MCF 10A (cell line): ENCODE results near the gene CLRN2. TPM values are rescaled to one million over a fixed set of nuclear protein-coding genes. Genes with fewer than 3 reads are reported as not detected.

Experiments used
- BruUV-seq: library from RNA; stranded (reverse); fragments of 400-500 nt; replicated peaks from 2 replicates; lab custom pipeline; 2021; lab: Mats Ljungman, UMichigan
- CTCF ChIA-PET: fragments of 300-600 bp; sonication (Branson Sonifier 250); formaldehyde crosslinking; extraction: SDS; loops from one replicate; lab custom pipeline; 2021; ENCODE audit warnings: antibody characterized with exemption, inconsistent platforms; lab: Yijun Ruan, JAX
- POLR2A ChIA-PET: fragments of 300-600, 350-650 bp; sonication (Branson Sonifier 250); formaldehyde crosslinking; extraction: SDS; loops from one replicate; lab custom pipeline; 2020; ENCODE audit warnings: antibody characterized with exemption, inconsistent platforms; lab: Yijun Ruan, JAX
- DNase-seq: peaks from one replicate; pipeline ENCODE4 v3.0.0-alpha.2; 2018; ENCODE audit not compliant: unreplicated experiment
- H3K27ac Mint-ChIP-seq: one replicate; pipeline ENCODE4 v1.8.0; 2022; ENCODE audit warnings: mild to moderate bottlenecking, low read depth, mixed read lengths; ENCODE audit not compliant: unreplicated experiment
- H3K27me3 Mint-ChIP-seq: one replicate; pipeline ENCODE4 v1.8.0; 2022; ENCODE audit warnings: mixed read lengths; ENCODE audit not compliant: insufficient read depth, unreplicated experiment
- H3K36me3 Mint-ChIP-seq: one replicate; pipeline ENCODE4 v1.8.0; 2022; ENCODE audit warnings: mild to moderate bottlenecking, moderate library complexity, mixed read lengths; ENCODE audit not compliant: insufficient read depth, unreplicated experiment
- H3K4me1 Mint-ChIP-seq: one replicate; pipeline ENCODE4 v1.8.0; 2022; ENCODE audit warnings: mixed read lengths; ENCODE audit not compliant: insufficient read depth, unreplicated experiment
- H3K4me3 Mint-ChIP-seq: one replicate; pipeline ENCODE4 v1.8.0; 2022; ENCODE audit warnings: mild to moderate bottlenecking, moderate library complexity, mixed read lengths; ENCODE audit not compliant: unreplicated experiment
- H3K9me3 Mint-ChIP-seq: one replicate; pipeline ENCODE4 v1.8.0; 2022; ENCODE audit warnings: mixed read lengths; ENCODE audit not compliant: unreplicated experiment
- CTCF ChIP-seq: fragments of 200-600 bp; IDR thresholded peaks from one replicate; pipeline ENCODE4 v1.8.0; 2022; ENCODE audit warnings: antibody characterized with exemption, mild to moderate bottlenecking; ENCODE audit not compliant: unreplicated experiment
- intact Hi-C: fragments of 100-400 bp; cut with micrococcal nuclease; formaldehyde crosslinking; loops from 2 replicates; pipeline ENCODE4 v1.14.1; 2022
- total RNA-seq: library from RNA; stranded (reverse); gene quantifications from 2 replicates; pipeline ENCODE4 v1.2.3, GENCODE V29; 2022

The CLRN2 gene
- total RNA-seq, 1 experiment from 2014 or later = not detected

GRCh38 chr4:17480210-17480927, 34.6 kb upstream of the CLRN2 start:
- H3K27me3 Mint-ChIP-seq = no peaks in the 10 kb centered on the region
- H3K4me3 Mint-ChIP-seq = no peak overlapping the region
- DNase-seq = no peak
- H3K36me3 Mint-ChIP-seq = peaks cover 9% of the 10 kb centered on the region
- ChIA-PET CTCF (interaction anchor here (0.6 to 1.0 kb wide), 3 partner anchors 8 to 1081 kb away, joined by 3 to 4 read pairs (median 3); no protein-coding TSS in a partner anchor), POLR2A (no interaction called here)
- H3K9me3 Mint-ChIP-seq = no peaks in the 10 kb centered on the region
- no peak for TF ChIP-seq CTCF
- H3K27ac Mint-ChIP-seq = no peak overlapping the region
- intact Hi-C loops = no loop called here
- peaks cover 2% of the 10 kb centered on the region for H3K4me1 Mint-ChIP-seq
- BruUV-seq = no TSS peak

GRCh38 chr4:17480955-17481354, 34.0 kb upstream of the CLRN2 start:
- Mint-ChIP-seq H3K9me3 (no peaks in the 10 kb centered on the region), H3K27me3 (no peaks in the 10 kb centered on the region), H3K4me3 (no peak overlapping the region), H3K36me3 (peaks cover 14% of the 10 kb centered on the region), H3K4me1 (no peaks in the 10 kb centered on the region), H3K27ac (no peak overlapping the region)
- ChIA-PET POLR2A (no interaction called here), CTCF (interaction anchor here (0.6 to 1.0 kb wide), 3 partner anchors 9 to 1082 kb away, joined by 3 to 4 read pairs (median 3); no protein-coding TSS in a partner anchor)
- DNase-seq = no peak
- no peak for TF ChIP-seq CTCF
- BruUV-seq = no TSS peak
- intact Hi-C loops = no loop called here

GRCh38 chr4:17482716-17483115, 32.2 kb upstream of the CLRN2 start:
- Mint-ChIP-seq H3K4me3 (no peak overlapping the region), H3K27ac (no peak overlapping the region), H3K27me3 (no peaks in the 10 kb centered on the region), H3K9me3 (no peaks in the 10 kb centered on the region), H3K36me3 (peaks cover 27% of the 10 kb centered on the region), H3K4me1 (no peaks in the 10 kb centered on the region)
- no peak for DNase-seq
- CTCF ChIA-PET = no interaction called here
- intact Hi-C loops = no loop called here
- TF ChIP-seq CTCF = no peak
- BruUV-seq = no TSS peak
- POLR2A ChIA-PET = no interaction called here

GRCh38 chr4:17489123-17489522, 25.8 kb upstream of the CLRN2 start:
- Mint-ChIP-seq H3K9me3 (no peaks in the 10 kb centered on the region), H3K27me3 (no peaks in the 10 kb centered on the region), H3K4me3 (no peak overlapping the region), H3K36me3 (peaks cover 63% of the 10 kb centered on the region), H3K4me1 (peaks cover 3% of the 10 kb centered on the region), H3K27ac (no peak overlapping the region)
- BruUV-seq = no TSS peak
- ChIA-PET CTCF (interaction anchor here (0.6 kb wide), 1 partner anchor 482 kb away, joined by 3 read pairs; no protein-coding TSS in a partner anchor), POLR2A (no interaction called here)
- no peak for DNase-seq
- intact Hi-C loops = no loop called here
- no peak for TF ChIP-seq CTCF
